Esophagus squamous epithelium (tissue), 4 donors: Measurements from ENCODE around the gene CTNNA3.

ENCODE experiments used
- CTCF ChIP-seq, 6 experiments: fragments of 450-650 bp in 4 of 6; fragments of 200-600 bp in 2 of 6; sonication (generic) in 2 of 6; IDR thresholded peaks; one replicate each; pipeline ENCODE4 v1.5.1; 2016 to 2019; ENCODE audit warnings: antibody characterized with exemption in 6 of 6, mild to moderate bottlenecking in 4 of 6, moderate library complexity in 4 of 6
- POLR2A ChIP-seq, 4 donors: fragments of 450-650 bp; IDR thresholded peaks; one replicate each; pipeline ENCODE4 v1.6.1; 2017; ENCODE audit warnings: antibody characterized with exemption in 4 of 4, mild to moderate bottlenecking in 4 of 4, moderate library complexity in 3 of 4

- TF ChIP-seq CTCF (IDR thresholded peaks at IDR 0.05) (no peak), POLR2A (IDR thresholded peaks at IDR 0.05) (no peak)
Measured at GRCh38 chr10:67075491-67075971, 620.5 kb downstream of the CTNNA3 start.
